A549 treated with AZD9567 at 1 μM for 4 hours (cell line): ENCODE measurements around the gene ANXA3. TPM values are rescaled to one million over a fixed set of nuclear protein-coding genes. Genes with fewer than 3 reads are reported as not detected.

Experiments used
- total RNA-seq: library from RNA; stranded (reverse); fragments of 200-300 nt; extraction: Qiagen RNA extraction; gene quantifications from 5 replicates; pipeline ENCODE4 v1.2.3, GENCODE V29; 2022; ENCODE audit not compliant: insufficient read depth

The ANXA3 gene, protein sequence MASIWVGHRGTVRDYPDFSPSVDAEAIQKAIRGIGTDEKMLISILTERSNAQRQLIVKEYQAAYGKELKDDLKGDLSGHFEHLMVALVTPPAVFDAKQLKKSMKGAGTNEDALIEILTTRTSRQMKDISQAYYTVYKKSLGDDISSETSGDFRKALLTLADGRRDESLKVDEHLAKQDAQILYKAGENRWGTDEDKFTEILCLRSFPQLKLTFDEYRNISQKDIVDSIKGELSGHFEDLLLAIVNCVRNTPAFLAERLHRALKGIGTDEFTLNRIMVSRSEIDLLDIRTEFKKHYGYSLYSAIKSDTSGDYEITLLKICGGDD
- total RNA-seq: 56.4 to 75.0 TPM (median 57.8 TPM) in 5 replicates

GRCh38 chr4:78551420-78552351 is at the start of gene ANXA3:
TSS of gene ANXA3 (plus strand) at chr4:78551770. CDS start at chr4:78554474, 2,704 bp downstream.

Other genes starting within 250 kb of the ANXA3 start
- gene BMP2K, start 224.6 kb downstream of the ANXA3 start, total RNA-seq: 9.6 to 12.3 TPM (median 11.2 TPM) in 5 replicates